Small intestine (tissue), 7 donors: Measurements from ENCODE around the gene ZNF354C. TPM values are rescaled to one million over a fixed set of nuclear protein-coding genes. Genes with fewer than 3 reads are reported as not detected.

Experiments used
- DNase-seq, 2 donors: peaks; one replicate each; pipeline versions ENCODE4 v3.0.0 to v3.0.0-alpha.2; 2013
- FAIRE-seq: peaks from 2 replicates; lab custom pipeline; 2012; peaks lifted over from hg19 to GRCh38; lab: Jason Lieb, UNC
- H3K27ac ChIP-seq, 3 donors: one replicate each; pipeline ENCODE4 v1.5.1; 2013; ENCODE audit warnings: low read length in 2 of 3, mild to moderate bottlenecking in 2 of 3, control low read depth in 1 of 3, inconsistent platforms in 1 of 3, low read depth in 1 of 3, moderate library complexity in 1 of 3
- H3K27me3 ChIP-seq, 3 donors: one replicate each; pipeline ENCODE4 v1.6.1; 2013; ENCODE audit warnings: low read length in 3 of 3, inconsistent platforms in 1 of 3; ENCODE audit not compliant: control insufficient read depth in 3 of 3, insufficient read depth in 3 of 3
- H3K36me3 ChIP-seq, 3 donors: one replicate each; pipeline ENCODE4 v1.6.1; 2013; ENCODE audit warnings: low read length in 3 of 3, inconsistent platforms in 1 of 3, low read depth in 1 of 3, mild to moderate bottlenecking in 1 of 3, moderate library complexity in 1 of 3; ENCODE audit not compliant: control insufficient read depth in 3 of 3, insufficient read depth in 2 of 3
- H3K4me1 ChIP-seq, 3 donors: one replicate each; pipeline ENCODE4 v1.6.1; 2013; ENCODE audit warnings: low read length in 2 of 3, inconsistent platforms in 1 of 3, low read depth in 1 of 3, mild to moderate bottlenecking in 1 of 3, moderate library complexity in 1 of 3; ENCODE audit not compliant: control insufficient read depth in 3 of 3, insufficient read depth in 2 of 3
- H3K4me3 ChIP-seq, 3 donors: one replicate each; pipeline ENCODE4 v1.5.1; 2013; ENCODE audit warnings: low read length in 3 of 3, control low read depth in 1 of 3, inconsistent platforms in 1 of 3, low read depth in 1 of 3, mild to moderate bottlenecking in 1 of 3, moderate library complexity in 1 of 3
- H3K9me3 ChIP-seq, 2 donors: one replicate each; pipeline ENCODE4 v1.6.1; 2013; ENCODE audit warnings: low read depth in 1 of 2, low read length in 1 of 2; ENCODE audit not compliant: control insufficient read depth in 2 of 2, insufficient read depth in 1 of 2
- WGBS, 3 donors: extraction: QIAGEN DNeasy Blood & Tissue Kit; methylation state at CpG; one replicate each; pipeline ENCODE4 v1.1.7; 2013; 5-methylcytosine and 5-hydroxymethylcytosine counted together
- polyA plus RNA-seq, 4 donors: library from polyadenylated mRNA; stranded (reverse) in 3 of 4; unstranded in 1 of 4; fragments of 200-250 nt in 3 of 4; fragments of 120-200 nt in 1 of 4; gene quantifications; one replicate each; pipeline versions ENCODE4 v1.2.1 to v1.2.3, GENCODE V29; 2013
- donor health status: healthy with polysubstance abuse.
- donor health status: control.
- donor health status: control.
- donor health status: Bipolar disorder and iron deficiency.
- donor health status: healthy.

The ZNF354C gene
- polyA plus RNA-seq, 4 donors: 0.45 to 5.1 (median 0.94) TPM

GRCh38 chr5:179128976-179129375, 68.8 kb downstream of the ZNF354C start:
- Histone ChIP-seq H3K36me3 (no peaks in the 10 kb centered on the region), H3K9me3 (no peaks in the 10 kb centered on the region), H3K27ac (no peak overlapping the region), H3K27me3 (no peaks in the 10 kb centered on the region), H3K4me1 (no peaks in the 10 kb centered on the region), H3K4me3 (no peak overlapping the region)
- 67 to 84% (median 68%) methylated on average over 14 of the region's 14 CpGs for WGBS, 3 donors
- DNase-seq (no peak), FAIRE-seq (no peak)

- H3K4me1 ChIP-seq: no peaks in the 10 kb centered on the region
- 80 to 84% (median 82%) methylated on average over 16 to 18 of the region's 18 CpGs for WGBS, 3 donors
- H3K27ac ChIP-seq: no peak overlapping the region
- FAIRE-seq (no peak), DNase-seq (no peak)
- no peak overlapping the region for H3K4me3 ChIP-seq
- no peaks in the 10 kb centered on the region for H3K9me3 ChIP-seq
- no peaks in the 10 kb centered on the region for H3K36me3 ChIP-seq
- no peaks in the 10 kb centered on the region for H3K27me3 ChIP-seq
Observed at GRCh38 chr5:179129607-179130071, 69.5 kb downstream of the ZNF354C start.

DNA sequence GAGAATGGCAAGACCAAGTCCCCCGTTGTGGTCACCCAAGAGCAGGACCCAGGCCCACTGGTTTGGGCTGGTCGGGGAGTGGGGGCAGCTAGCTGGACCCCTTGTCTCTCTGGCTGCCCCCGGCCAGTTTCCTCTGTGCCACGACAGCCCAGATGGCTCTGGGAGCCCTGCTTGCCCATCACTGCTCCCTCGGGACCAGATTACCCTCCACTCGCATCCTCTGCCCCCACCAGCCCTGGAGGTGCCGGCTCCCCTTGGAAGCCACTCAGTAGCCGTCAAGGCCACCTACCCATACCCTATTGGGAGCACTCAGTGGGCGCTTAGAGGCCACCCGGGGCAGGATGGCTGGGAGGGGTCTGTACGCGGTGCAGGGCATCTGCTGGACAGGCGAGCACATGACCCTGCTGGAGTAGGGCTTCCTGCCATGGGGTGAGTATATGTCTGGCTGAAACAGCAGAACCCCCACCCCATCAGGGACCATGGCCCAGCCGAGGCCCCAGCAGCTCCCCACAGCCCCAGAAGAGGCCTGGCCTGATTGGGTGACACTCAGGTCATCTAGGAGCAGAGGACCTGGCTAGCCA, 70.0 kb downstream of the ZNF354C start:
- H3K9me3 ChIP-seq: no peaks in the 10 kb centered on the region
- 87 to 89% (median 87%) methylated on average over 14 of the region's 14 CpGs for WGBS, 3 donors
- no peaks in the 10 kb centered on the region for H3K27me3 ChIP-seq
- H3K27ac ChIP-seq: no peak overlapping the region
- no peak overlapping the region for H3K4me3 ChIP-seq
- H3K36me3 ChIP-seq: no peaks in the 10 kb centered on the region
- no peaks in the 10 kb centered on the region for H3K4me1 ChIP-seq
- FAIRE-seq (no peak), DNase-seq (no peak)

- H3K27me3 ChIP-seq: no peaks in the 10 kb centered on the region
- H3K4me3 ChIP-seq: no peak overlapping the region
- 72 to 84% (median 73%) methylated on average over 10 of the region's 10 CpGs for WGBS, 3 donors
- no peak for FAIRE-seq
- DNase-seq: no peak
- no peaks in the 10 kb centered on the region for H3K9me3 ChIP-seq
- no peak overlapping the region for H3K27ac ChIP-seq
- no peaks in the 10 kb centered on the region for H3K36me3 ChIP-seq
- H3K4me1 ChIP-seq: no peaks in the 10 kb centered on the region
Observed at GRCh38 chr5:179131321-179131835, 71.2 kb downstream of the ZNF354C start.

DNA sequence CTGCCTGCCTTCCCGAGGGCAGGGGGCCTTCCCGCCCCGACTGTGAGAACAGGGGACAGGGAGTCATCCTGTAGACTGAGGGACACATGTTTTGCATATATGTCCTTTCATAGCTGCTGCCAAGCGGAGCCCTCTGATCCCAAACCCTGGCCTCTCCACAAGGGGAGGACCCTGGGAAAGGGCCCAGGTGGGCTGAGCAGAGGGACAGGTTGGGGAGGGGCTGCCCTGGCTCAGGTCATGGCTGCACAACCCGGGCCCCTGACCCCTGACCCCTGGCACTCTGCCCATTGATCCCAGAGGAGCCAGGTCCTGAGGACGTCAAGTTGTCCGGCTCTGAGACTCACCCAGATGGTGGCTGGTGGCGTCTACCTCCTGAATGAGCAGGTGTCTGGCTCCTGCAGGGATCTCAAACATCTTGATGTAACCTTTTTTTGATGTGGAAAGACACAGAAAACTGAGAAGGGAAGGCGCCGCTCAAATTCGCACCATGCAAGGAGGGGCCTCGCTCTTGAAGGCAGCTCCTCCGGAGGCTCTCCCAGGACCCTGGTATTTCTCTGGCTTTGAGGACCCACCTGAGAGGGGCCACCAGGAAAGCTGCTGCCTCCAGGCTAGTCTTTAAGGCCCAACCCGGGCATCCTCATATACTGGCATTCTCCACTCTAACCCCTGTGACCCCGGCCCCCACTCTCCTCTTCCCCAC, 71.9 kb downstream of the ZNF354C start:
- DNase-seq (no peak), FAIRE-seq (no peak)
- Histone ChIP-seq H3K27ac (no peak overlapping the region), H3K4me3 (no peak overlapping the region), H3K36me3 (no peaks in the 10 kb centered on the region), H3K4me1 (no peaks in the 10 kb centered on the region), H3K9me3 (no peaks in the 10 kb centered on the region), H3K27me3 (no peaks in the 10 kb centered on the region)
- WGBS, 3 donors: 67 to 81% (median 68%) methylated on average over 14 to 15 of the region's 15 CpGs

DNA sequence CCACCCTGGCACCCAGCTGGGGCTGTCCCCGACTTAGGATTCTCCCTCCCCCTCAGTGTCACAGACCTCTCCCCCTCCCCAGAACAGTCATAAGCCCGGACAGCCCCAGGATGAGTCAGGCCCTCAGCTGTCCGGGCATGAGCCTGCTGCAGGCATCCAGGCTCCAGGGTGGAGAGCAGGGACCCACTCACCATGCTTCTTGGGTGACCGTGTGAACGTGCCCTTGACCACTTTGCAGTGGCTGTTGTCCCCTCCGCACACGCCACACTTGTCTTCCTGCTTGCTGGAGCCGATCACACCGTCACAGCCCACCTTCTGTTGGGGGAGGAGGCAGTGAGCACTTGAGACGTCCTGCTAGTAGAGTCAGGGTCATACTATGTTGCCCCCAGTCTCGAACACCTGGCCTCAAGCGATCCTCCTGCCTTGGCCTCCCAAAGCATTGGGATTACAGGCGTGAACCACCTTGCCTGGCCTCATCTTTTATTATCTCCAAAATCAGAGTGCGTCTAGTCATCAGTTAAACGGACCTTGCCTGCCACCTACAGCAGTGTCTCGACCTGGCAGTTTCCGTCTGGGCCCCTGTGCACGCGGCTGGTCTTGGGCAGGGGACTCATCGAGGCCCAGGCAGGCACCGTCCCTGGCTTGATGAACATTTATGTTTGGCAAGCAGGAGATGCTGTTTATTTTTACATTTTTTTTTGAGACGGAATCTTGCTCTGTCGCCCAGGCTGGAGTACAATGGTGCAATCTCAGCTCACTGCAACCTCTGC, 72.6 kb downstream of the ZNF354C start:
- DNase-seq: no peak
- no peak for FAIRE-seq
- no peaks in the 10 kb centered on the region for H3K9me3 ChIP-seq
- no peaks in the 10 kb centered on the region for H3K4me1 ChIP-seq
- no peak overlapping the region for H3K4me3 ChIP-seq
- H3K27me3 ChIP-seq: no peaks in the 10 kb centered on the region
- WGBS, 3 donors: 80 to 85% (median 83%) methylated on average over 23 of the region's 23 CpGs
- H3K36me3 ChIP-seq: no peaks in the 10 kb centered on the region
- H3K27ac ChIP-seq: no peak overlapping the region

Other genes with a start within 250 kb of the ZNF354C start
- gene ZNF354B, start 200.4 kb upstream of the ZNF354C start, polyA plus RNA-seq: 10 to 100 TPM in 1 of 4 donors, 1 to 10 TPM in 3; 4.4 to 27.8 (median 6.3) TPM
- gene ZFP2, start 164.5 kb upstream of the ZNF354C start, polyA plus RNA-seq: 1 to 10 TPM in 1 of 4 donors, under 1 TPM in 3; 0.22 to 2.5 (median 0.49) TPM
- gene ZNF454, start 119.2 kb upstream of the ZNF354C start, polyA plus RNA-seq: 1 to 10 TPM in 1 of 4 donors, under 1 TPM in 2, not detected in 1; 0.54 to 3.1 (median 0.97) TPM
- gene GRM6, start 65.1 kb upstream of the ZNF354C start, polyA plus RNA-seq: under 1 TPM in 1 of 4 donors, not detected in 3; 0.43 TPM
- 1 to 10 TPM; 1.5 to 3.0 (median 2.0) TPM for gene ZNF879, start 36.6 kb upstream of the ZNF354C start, polyA plus RNA-seq